ENCODE results near the gene VIPR2.

Gene VIPR2

DNA sequence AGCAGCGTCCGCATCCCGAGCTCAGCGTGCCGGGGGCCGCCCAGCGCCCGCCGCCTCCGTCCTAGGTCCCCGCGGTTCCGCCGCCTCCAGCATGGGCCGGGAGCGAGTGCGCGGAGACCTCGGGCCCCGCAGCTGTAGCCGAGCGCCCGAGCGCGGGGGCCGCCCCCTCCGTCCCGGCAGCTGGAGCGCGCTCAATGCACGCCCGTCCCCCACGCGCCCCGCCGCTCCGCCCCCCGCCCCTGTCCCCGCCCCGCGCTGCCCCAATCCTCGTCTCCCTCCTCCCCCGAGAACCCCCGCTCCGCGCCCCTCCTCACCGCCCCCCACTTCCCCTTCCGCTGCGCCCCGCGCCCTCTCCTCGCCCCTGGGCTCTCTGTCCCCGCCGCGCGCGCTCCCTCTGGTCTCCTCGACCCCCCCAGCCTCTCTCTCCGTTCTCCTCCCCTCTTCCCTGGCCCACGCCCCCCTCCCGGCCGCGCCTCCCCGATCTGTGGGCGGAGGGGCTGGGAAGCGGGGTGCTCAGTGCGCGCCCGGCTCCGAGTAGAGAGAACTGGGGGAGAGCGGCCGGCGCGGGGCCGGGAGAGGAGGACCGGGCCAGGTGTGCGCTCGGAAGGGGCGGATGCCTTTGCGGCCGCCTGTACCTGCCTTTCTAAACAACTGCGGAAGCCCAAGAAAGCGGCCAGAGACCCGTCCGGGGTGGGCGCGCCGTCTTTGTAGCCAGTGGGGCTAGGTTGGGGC is at the start of gene VIPR2:
TSS of gene VIPR2 (minus strand) at position 110 of the 732 bp plus-strand sequence. CDS start at position 14, 96 bp downstream.
- peaks cover 0 to 24% (median 15%) of the 10 kb centered on the region in 4 donors for H3K4me1 ChIP-seq
- no peak for TF ChIP-seq CTCF (IDR thresholded peaks at IDR 0.05)
- intact Hi-C loops (cut with DNase I; ENCODE audit: low total_unique reads) = loop anchor here (10.0 kb wide), 1 partner anchor 110 kb away; no protein-coding TSS in a partner anchor
- peak in 1 of 2 donors; percentile 68 for DNase-seq
- no peaks in the 10 kb centered on the region for H3K9me3 ChIP-seq
- peak within 1 kb of the TSS; percentile 63 to 74 for H3K27ac ChIP-seq
- H3K4me3 ChIP-seq = peak within 1 kb of the TSS; percentile 71 to 78
- H3K27me3 ChIP-seq = no peaks in the 10 kb centered on the region
- peaks cover 4 to 10% (median 5%) of the 10 kb centered on the region in 3 donors for H3K36me3 ChIP-seq

DNA sequence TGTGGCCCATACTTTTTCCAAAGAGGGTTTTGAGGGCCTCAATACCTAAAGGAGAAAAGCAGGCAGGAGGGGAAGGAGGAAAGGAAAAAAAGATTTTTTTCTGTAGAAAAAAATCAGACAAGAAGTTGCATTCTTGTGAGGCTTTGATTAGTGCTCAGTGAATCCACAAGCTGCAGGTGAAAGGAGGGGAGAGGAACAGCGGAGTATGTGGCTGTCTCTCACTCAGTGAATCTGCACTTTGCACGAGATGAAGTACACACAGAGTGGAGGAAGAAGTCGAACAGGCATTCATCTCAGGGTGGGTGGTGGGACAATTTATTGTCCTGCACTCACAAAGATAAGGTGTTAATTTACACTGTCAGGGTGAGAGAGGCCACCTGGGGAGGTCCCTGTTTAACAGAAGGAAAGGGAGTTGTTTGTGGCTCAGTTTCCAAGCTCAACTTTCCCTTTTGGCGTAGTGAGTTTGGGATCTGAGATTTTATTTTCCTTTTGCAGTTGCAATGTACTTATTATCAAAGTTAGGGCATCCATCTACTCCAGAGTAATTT is 49.0 kb upstream of the VIPR2 start:
- peaks cover 0 to 6% (median 0%) of the 10 kb centered on the region in 4 donors for H3K4me1 ChIP-seq
- H3K27ac ChIP-seq = no peak overlapping the region
- no peak for DNase-seq
- no peak for TF ChIP-seq CTCF (IDR thresholded peaks at IDR 0.05)
- no peaks in the 10 kb centered on the region for H3K36me3 ChIP-seq
- no peak overlapping the region for H3K4me3 ChIP-seq
- intact Hi-C loops (cut with DNase I; ENCODE audit: low total_unique reads) = no loop called here
- H3K27me3 ChIP-seq = no peaks in the 10 kb centered on the region
- H3K9me3 ChIP-seq = no peaks in the 10 kb centered on the region

GRCh38 chr7:159192725-159193453 is 48.2 kb upstream of the VIPR2 start:
- H3K9me3 ChIP-seq = no peaks in the 10 kb centered on the region
- DNase-seq = no peak
- H3K27ac ChIP-seq = no peak overlapping the region
- H3K36me3 ChIP-seq = no peaks in the 10 kb centered on the region
- H3K27me3 ChIP-seq = no peaks in the 10 kb centered on the region
- intact Hi-C loops (cut with DNase I; ENCODE audit: low total_unique reads) = no loop called here
- no peak overlapping the region for H3K4me3 ChIP-seq
- peaks cover 0 to 6% (median 0%) of the 10 kb centered on the region in 4 donors for H3K4me1 ChIP-seq
- TF ChIP-seq CTCF (IDR thresholded peaks at IDR 0.05) = no peak

DNA sequence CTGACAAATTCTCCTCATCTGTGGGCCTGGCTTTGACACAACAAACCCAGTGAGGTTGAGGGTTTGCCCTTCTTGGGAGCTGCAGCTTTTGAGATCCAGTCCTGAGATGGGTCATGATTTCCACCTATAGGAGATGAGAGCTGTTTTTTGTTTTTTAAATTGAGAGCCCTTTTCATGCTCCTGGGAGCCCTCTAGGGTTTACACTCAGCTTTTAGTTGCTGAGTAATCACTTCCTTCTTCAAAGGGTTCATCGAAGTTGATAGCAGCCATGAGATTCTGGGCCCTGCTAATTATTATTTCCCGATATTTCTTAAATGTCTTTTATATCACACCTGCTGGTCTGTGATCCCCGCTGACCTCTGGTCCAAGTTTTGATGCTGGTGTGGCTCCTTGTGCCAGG is 47.3 kb upstream of the VIPR2 start:
- intact Hi-C loops (cut with DNase I; ENCODE audit: low total_unique reads) = no loop called here
- Histone ChIP-seq H3K36me3 (no peaks in the 10 kb centered on the region), H3K27ac (no peak overlapping the region), H3K4me1 (peaks cover 0 to 2% (median 0%) of the 10 kb centered on the region in 4 donors), H3K4me3 (no peak overlapping the region), H3K9me3 (peaks cover 0 to 3% (median 0%) of the 10 kb centered on the region in 3 donors), H3K27me3 (no peaks in the 10 kb centered on the region)
- no peak for DNase-seq
- no peak for TF ChIP-seq CTCF (IDR thresholded peaks at IDR 0.05)

GRCh38 chr7:159191236-159191635 is 46.6 kb upstream of the VIPR2 start:
- H3K27ac ChIP-seq = no peak overlapping the region
- H3K9me3 ChIP-seq = peaks cover 0 to 5% (median 0%) of the 10 kb centered on the region in 3 donors
- H3K4me1 ChIP-seq = no peaks in the 10 kb centered on the region
- no peak for DNase-seq
- TF ChIP-seq CTCF (IDR thresholded peaks at IDR 0.05) = no peak
- H3K4me3 ChIP-seq = no peak overlapping the region
- H3K36me3 ChIP-seq = no peaks in the 10 kb centered on the region
- intact Hi-C loops (cut with DNase I; ENCODE audit: low total_unique reads) = no loop called here
- no peaks in the 10 kb centered on the region for H3K27me3 ChIP-seq

All from tibial artery (tissue), 4 donors.